ENCODE data around the gene P2RY2. TPM values are rescaled to one million over a fixed set of nuclear protein-coding genes. Genes with fewer than 3 reads are reported as not detected.

P2RY2 gene
- 0.84 TPM for total RNA-seq
- polyA plus RNA-seq (ENCODE audit: insufficient read depth in 1 of 8, insufficient read length in 8 of 8, low replicate concordance in 1 of 8) = 1 to 10 TPM in 5 of 8 donors, under 1 TPM in 3; 0.43 to 1.7 (median 1.0) TPM
- long read RNA-seq, donor 1 = 0 reads
- long read RNA-seq, donor 2 = 0 reads
- long read RNA-seq, donor 3 = 0 reads
- long read RNA-seq, donor 4 = 0 reads
- long read RNA-seq, donor 5 = 0 reads
- long read RNA-seq, donor 6, partial matches to known transcripts = 0 of 1 reads
- long read RNA-seq, donor 6, other reads (novel, unspliced or antisense) = 0 of 1 reads
- long read RNA-seq, donor 7 = 0 reads
- long read RNA-seq, donor 8 = 0 reads
- long read RNA-seq, donor 9 = 0 reads
- long read RNA-seq, donor 10 = 0 reads
- long read RNA-seq, donor 11 = 0 reads

DNA sequence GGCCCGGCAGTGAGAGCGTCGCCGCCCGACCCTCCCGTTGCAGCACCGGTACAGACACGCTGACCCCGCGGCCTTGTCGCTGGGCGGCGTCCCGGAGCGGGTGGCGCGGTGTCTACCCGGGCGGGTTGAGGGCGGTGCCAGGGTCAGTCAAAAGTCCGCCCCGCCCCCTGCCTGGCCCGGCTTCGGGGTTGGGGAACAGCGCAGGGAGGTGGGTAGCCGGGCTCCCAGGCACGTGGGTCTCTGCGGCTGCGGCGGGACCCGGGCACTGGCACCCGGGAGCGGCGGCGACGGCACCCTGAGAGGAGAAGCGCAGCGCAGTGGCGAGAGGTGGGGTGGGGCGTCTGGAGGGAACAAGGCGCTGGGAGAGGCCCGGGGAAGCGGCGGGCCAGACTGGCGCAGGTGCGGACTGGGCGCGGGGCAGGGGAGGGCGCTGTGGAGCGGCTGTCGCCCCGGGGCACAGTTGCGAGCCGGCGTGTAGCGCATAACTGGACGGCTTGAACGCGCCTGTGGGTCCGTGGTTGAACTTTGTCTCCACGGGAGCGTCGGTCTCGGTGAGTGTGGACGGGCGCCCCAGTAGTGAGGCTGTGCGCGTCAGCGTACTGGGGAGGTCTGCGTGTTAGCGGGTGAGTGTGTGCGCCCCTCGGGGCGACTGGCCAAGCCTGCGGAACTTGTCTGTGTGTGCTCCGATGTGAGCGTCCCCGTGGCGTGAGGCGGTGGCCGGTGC is at the start of gene P2RY2:
Gene P2RY2 (plus strand): TSS at position 176 of the 724 bp plus-strand sequence. CDS start 15,879 bp downstream, outside the sequence.
- under 1% methylated on average over 70 of the region's 81 CpGs for WGBS (ENCODE audit: insufficient coverage)
- H3K4me1 ChIP-seq (ENCODE audit: control insufficient read depth, insufficient read depth, low read length) = peaks cover 26% of the 10 kb centered on the region

DNA sequence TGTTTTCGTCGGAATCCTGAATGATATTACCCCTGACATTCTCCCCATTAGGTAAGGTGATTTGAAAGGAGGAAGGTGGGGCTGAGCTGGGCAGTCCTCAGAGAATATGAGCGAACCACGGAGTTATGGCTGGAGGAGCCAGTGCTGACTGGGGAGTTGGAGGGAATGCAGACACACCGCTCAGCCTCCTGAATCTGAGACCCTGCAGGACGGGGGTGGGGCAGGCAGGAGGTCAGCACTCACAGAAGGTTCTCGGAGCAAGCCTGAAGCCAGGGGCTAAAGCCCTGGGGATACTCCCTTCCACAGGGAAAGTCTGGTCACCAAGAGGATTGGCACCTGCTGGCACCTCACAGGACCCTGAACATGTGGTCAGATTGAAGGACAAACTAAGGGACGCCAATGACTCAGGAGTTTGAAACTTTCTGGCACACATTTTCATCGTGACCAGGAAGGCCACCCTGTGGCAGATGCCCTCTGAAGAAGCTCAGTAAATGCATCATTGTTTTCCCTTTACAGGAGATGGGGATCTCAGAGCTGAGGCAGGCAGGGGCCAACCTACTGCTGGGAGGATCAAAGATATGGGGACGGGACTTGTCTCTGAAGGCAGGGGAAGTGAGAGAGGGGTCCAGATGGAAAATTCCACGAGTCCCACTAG is 49.0 kb upstream of the P2RY2 start:
- H3K27me3 ChIP-seq (ENCODE audit: control insufficient read depth, insufficient read depth, low read length) = no peaks in the 10 kb centered on the region
- no peak overlapping the region for H3K4me3 ChIP-seq (ENCODE audit: low read length)
- no peaks in the 10 kb centered on the region for H3K9me3 ChIP-seq (replicated peaks; ENCODE audit: control insufficient read depth, low read depth, low read length)
- 38% methylated on average over 8 of the region's 11 CpGs for WGBS (ENCODE audit: insufficient coverage)
- no peak for DNase-seq
- H3K36me3 ChIP-seq (ENCODE audit: control insufficient read depth, insufficient read depth, low read length) = no peaks in the 10 kb centered on the region
- H3K4me1 ChIP-seq (ENCODE audit: control insufficient read depth, insufficient read depth, low read length) = peaks cover 15% of the 10 kb centered on the region
- H3K27ac ChIP-seq (ENCODE audit: low read length) = no peak overlapping the region

More for the DNA sequence above, at the start of gene P2RY2:
- peaks cover 32% of the 10 kb centered on the region for H3K27me3 ChIP-seq (ENCODE audit: control insufficient read depth, insufficient read depth, low read length)
- no peaks in the 10 kb centered on the region for H3K9me3 ChIP-seq (replicated peaks; ENCODE audit: control insufficient read depth, low read depth, low read length)
- DNase-seq = peak; percentile 38
- H3K4me3 ChIP-seq (ENCODE audit: low read length) = peak within 1 kb of the TSS; percentile 37
- H3K27ac ChIP-seq (ENCODE audit: low read length) = no peak within 1 kb of the TSS
- H3K36me3 ChIP-seq (ENCODE audit: control insufficient read depth, insufficient read depth, low read length) = no peaks in the 10 kb centered on the region

DNA sequence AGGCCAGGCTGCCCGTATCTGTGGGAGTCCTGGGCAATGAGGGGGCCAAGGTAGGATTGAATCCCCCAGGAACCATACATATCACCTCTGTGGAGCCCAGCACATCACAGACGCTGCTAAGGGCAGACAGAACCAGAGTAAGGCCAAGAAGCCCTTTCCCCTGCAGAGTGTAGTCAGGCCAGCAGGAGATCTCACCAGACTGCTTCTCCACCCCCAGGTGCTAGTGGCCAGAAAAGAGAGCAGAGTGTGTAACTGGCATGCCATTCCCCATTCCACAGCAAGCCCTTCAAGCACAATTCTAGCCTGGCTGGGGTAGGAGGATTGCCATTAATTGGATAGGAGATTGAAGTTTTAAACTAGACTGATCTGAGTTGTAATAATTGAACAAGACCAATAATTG is 47.9 kb upstream of the P2RY2 start:
- Histone ChIP-seq H3K36me3 (ENCODE audit: control insufficient read depth, insufficient read depth, low read length) (no peaks in the 10 kb centered on the region), H3K27ac (ENCODE audit: low read length) (no peak overlapping the region), H3K27me3 (ENCODE audit: control insufficient read depth, insufficient read depth, low read length) (no peaks in the 10 kb centered on the region), H3K4me3 (ENCODE audit: low read length) (no peak overlapping the region), H3K9me3 (replicated peaks; ENCODE audit: control insufficient read depth, low read depth, low read length) (no peaks in the 10 kb centered on the region), H3K4me1 (ENCODE audit: control insufficient read depth, insufficient read depth, low read length) (peaks cover 15% of the 10 kb centered on the region)
- WGBS (ENCODE audit: insufficient coverage) = no CpG with 5 or more reads among the region's 2 CpGs
- DNase-seq = no peak

DNA sequence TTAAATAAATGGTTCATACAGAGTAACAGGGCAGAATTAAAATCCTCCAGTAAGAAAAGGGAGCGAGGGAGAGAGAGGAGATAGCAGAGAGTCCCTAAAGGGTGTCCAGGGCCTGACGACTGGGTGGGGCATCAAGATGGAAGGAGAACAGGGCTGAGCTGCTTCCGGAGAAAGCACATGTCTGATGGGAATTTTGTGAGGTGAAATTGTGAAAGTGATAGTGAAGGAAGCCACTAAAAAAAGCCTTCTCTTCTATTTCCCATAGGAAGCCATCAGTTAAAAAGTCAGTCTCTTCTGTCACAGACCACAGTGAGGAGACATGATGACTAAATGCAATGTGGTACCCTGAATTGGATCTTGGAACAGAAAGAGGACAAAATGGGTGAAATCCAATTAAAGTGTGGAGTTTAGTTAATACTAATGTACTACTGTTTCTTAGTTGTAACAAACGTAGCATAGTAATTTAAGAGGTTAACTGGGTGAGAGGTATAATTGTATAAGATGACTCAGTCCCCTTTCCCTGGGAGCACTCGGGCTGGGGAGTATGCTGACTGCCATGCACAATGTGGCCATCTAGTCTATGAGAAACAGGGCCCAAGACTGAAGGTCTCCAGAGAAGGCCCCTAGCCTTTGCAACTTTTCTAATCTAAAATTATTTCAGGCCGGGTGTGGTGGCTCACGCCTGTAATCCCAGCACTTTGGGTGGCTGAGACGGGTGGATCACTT is 46.5 kb upstream of the P2RY2 start:
- no peaks in the 10 kb centered on the region for H3K27me3 ChIP-seq (ENCODE audit: control insufficient read depth, insufficient read depth, low read length)
- no peak overlapping the region for H3K27ac ChIP-seq (ENCODE audit: low read length)
- no peak for DNase-seq
- 68% methylated on average over 5 of the region's 8 CpGs for WGBS (ENCODE audit: insufficient coverage)
- H3K4me1 ChIP-seq (ENCODE audit: control insufficient read depth, insufficient read depth, low read length) = peaks cover 23% of the 10 kb centered on the region
- no peak overlapping the region for H3K4me3 ChIP-seq (ENCODE audit: low read length)
- no peaks in the 10 kb centered on the region for H3K9me3 ChIP-seq (replicated peaks; ENCODE audit: control insufficient read depth, low read depth, low read length)
- no peaks in the 10 kb centered on the region for H3K36me3 ChIP-seq (ENCODE audit: control insufficient read depth, insufficient read depth, low read length)

DNA sequence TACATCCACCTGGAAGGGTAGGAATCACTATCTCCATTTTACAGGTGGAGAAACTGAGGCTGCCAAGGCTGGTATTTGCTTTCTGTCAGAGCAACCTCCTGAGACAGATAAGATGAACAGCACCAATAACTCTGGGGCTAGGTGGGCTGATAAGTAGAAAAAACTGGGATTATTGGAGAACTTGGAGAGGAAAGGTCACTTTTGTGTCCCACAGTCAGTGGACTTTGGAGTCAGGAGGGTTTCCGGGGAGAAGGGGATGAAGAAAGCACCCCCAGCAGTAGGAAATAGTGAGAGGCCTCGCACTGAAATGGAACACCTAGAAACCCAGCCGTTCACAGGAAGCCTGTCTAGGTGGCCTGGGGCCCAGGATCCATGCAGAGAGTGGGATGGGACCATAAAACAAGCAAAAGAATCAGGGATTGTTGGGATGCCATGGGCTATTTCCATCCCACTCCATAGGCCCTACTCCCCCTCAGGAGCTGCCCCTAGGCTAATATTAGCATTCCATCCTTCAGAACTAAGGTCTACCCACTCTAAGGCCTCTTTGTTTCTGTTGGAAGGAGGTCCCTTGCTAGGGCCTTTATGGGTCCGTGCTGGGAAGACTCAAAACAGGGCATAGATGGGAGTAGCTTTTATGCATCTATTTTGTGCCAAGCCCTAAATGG is 45.0 kb upstream of the P2RY2 start:
- H3K27ac ChIP-seq (ENCODE audit: low read length) = no peak overlapping the region
- H3K9me3 ChIP-seq (replicated peaks; ENCODE audit: control insufficient read depth, low read depth, low read length) = no peaks in the 10 kb centered on the region
- H3K36me3 ChIP-seq (ENCODE audit: control insufficient read depth, insufficient read depth, low read length) = no peaks in the 10 kb centered on the region
- no peak overlapping the region for H3K4me3 ChIP-seq (ENCODE audit: low read length)
- no peaks in the 10 kb centered on the region for H3K27me3 ChIP-seq (ENCODE audit: control insufficient read depth, insufficient read depth, low read length)
- no peak for DNase-seq
- H3K4me1 ChIP-seq (ENCODE audit: control insufficient read depth, insufficient read depth, low read length) = peaks cover 35% of the 10 kb centered on the region
- 48% methylated on average over 3 of the region's 4 CpGs for WGBS (ENCODE audit: insufficient coverage)

DNA sequence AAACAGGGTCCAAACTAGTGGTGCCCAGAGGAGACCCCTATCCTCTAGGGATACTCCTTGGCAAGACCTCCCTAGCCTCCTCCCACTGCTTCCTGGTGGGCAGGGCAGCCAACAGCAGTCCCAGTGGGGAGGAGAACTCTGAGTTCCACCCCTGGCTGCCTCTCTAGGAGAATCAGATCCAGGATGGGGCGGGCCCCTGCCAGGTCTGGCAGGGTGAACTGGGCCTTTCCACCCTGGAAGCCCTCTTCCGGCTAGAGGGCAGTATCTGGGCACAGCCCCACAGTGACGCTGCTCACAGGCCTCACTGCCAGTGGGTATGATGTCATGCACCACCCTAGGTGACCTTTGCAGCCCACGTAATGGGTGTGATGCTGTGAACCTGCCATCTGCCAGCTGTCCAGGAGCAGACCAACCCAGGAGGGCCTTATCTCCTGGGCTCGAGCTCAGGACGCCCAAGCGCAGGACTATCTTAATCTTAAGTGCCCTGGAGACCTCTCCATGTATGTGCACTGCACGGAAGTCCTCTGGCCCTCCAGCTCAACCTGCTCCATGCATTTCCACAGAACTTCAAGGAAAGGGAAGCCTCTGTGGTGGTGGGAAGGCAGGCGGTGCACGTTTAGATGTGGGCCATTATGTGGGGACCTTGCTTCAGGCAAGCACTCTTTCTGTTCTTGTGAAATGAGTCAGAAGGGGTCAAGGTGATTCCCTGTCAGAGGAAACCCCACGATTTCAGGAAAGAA is 44.2 kb upstream of the P2RY2 start:
- H3K27me3 ChIP-seq (ENCODE audit: control insufficient read depth, insufficient read depth, low read length) = peaks cover 2% of the 10 kb centered on the region
- no peak for DNase-seq
- 74% methylated on average over 7 of the region's 11 CpGs for WGBS (ENCODE audit: insufficient coverage)
- H3K27ac ChIP-seq (ENCODE audit: low read length) = no peak overlapping the region
- H3K36me3 ChIP-seq (ENCODE audit: control insufficient read depth, insufficient read depth, low read length) = no peaks in the 10 kb centered on the region
- peaks cover 36% of the 10 kb centered on the region for H3K4me1 ChIP-seq (ENCODE audit: control insufficient read depth, insufficient read depth, low read length)
- H3K9me3 ChIP-seq (replicated peaks; ENCODE audit: control insufficient read depth, low read depth, low read length) = no peaks in the 10 kb centered on the region
- no peak overlapping the region for H3K4me3 ChIP-seq (ENCODE audit: low read length)

DNA sequence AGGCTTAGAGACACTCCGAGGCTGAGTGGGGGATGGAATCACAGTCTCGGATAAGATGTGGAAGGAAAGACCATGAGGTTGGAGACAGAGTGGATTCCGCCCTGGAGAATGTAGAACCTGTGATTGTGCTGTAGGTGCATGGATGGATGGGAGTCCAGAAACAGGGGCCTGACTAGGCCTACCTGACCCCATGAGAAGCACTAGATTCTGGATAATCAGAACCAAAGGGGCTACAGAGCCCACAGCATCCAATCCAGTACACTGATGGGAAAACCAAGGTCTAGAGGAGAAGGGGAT is 43.6 kb upstream of the P2RY2 start:
- H3K36me3 ChIP-seq (ENCODE audit: control insufficient read depth, insufficient read depth, low read length) = no peaks in the 10 kb centered on the region
- H3K4me1 ChIP-seq (ENCODE audit: control insufficient read depth, insufficient read depth, low read length) = peaks cover 32% of the 10 kb centered on the region
- no peak overlapping the region for H3K4me3 ChIP-seq (ENCODE audit: low read length)
- 87% methylated on average over 3 of the region's 3 CpGs for WGBS (ENCODE audit: insufficient coverage)
- H3K27me3 ChIP-seq (ENCODE audit: control insufficient read depth, insufficient read depth, low read length) = peaks cover 4% of the 10 kb centered on the region
- DNase-seq = no peak
- H3K9me3 ChIP-seq (replicated peaks; ENCODE audit: control insufficient read depth, low read depth, low read length) = no peaks in the 10 kb centered on the region
- no peak overlapping the region for H3K27ac ChIP-seq (ENCODE audit: low read length)

DNA sequence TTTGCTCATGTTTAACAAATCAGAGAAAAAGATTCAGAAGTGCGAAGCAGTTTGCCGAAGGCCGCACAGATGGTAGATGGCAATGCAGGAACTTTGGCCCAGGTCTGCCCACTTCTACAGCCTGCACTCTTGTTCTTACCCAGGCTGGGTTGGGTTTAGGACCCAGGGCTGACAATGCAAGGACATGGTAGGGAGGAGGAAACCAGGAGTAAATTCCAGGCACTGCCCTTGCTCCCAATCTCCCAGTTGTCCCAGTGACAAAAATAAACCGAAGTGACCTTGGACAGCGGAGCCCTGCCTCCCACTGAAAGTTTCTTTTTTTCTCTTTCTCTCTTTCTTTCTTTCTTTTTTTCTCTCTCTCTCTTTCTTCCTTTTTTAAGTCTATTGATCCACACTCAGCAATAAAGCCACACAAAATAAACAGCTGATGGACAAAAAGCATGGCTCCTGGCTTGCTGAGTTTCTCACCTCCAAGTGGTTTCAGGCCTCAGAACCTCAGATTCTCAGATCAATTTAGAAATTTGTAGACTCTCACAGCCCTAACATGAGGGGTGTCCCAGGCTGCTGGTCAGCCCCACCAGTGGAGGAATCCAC is 42.4 kb upstream of the P2RY2 start:
- no peak for DNase-seq
- H3K27me3 ChIP-seq (ENCODE audit: control insufficient read depth, insufficient read depth, low read length) = peaks cover 4% of the 10 kb centered on the region
- H3K4me1 ChIP-seq (ENCODE audit: control insufficient read depth, insufficient read depth, low read length) = peaks cover 32% of the 10 kb centered on the region
- no peaks in the 10 kb centered on the region for H3K36me3 ChIP-seq (ENCODE audit: control insufficient read depth, insufficient read depth, low read length)
- no peaks in the 10 kb centered on the region for H3K9me3 ChIP-seq (replicated peaks; ENCODE audit: control insufficient read depth, low read depth, low read length)
- no peak overlapping the region for H3K4me3 ChIP-seq (ENCODE audit: low read length)
- 64% methylated on average over 5 of the region's 5 CpGs for WGBS (ENCODE audit: insufficient coverage)
- H3K27ac ChIP-seq (ENCODE audit: low read length) = no peak overlapping the region

All from muscle of leg (tissue), 16 donors.